Retinal pigment epithelial cell (primary cell): ENCODE data around the gene WDR20.
A peak's percentile ranks its signal among the peaks of the same experiment; 100 is the strongest.

Experiments
- DNase-seq: peaks from one replicate; pipeline ENCODE4 v3.0.0-alpha.2; 2010; ENCODE audit warnings: low read depth
- H3K4me3 ChIP-seq: 2 replicates; pipeline ENCODE4 v1.5.1; 2011; ENCODE audit warnings: mild to moderate bottlenecking, low read length, control low read depth, moderate library complexity
- CTCF ChIP-seq: conservative IDR thresholded peaks from 2 replicates; pipeline ENCODE4 v1.5.1; 2011; ENCODE audit warnings: low read depth, low read length, control low read depth, inconsistent platforms

WDR20 gene

GRCh38 chr14:102208741-102209140 lies 69.0 kb downstream of the WDR20 start:
- DNase-seq = no peak
- no peak for TF ChIP-seq CTCF
- no peak overlapping the region for H3K4me3 ChIP-seq

GRCh38 chr14:102209224-102209966 lies 69.7 kb downstream of the WDR20 start:
- DNase-seq = no peak
- peak; percentile 42 for TF ChIP-seq CTCF
- H3K4me3 ChIP-seq = no peak overlapping the region

- no peak for TF ChIP-seq CTCF
- no peak overlapping the region for H3K4me3 ChIP-seq
- DNase-seq = no peak
Measured at GRCh38 chr14:102210421-102211042, 70.8 kb downstream of the WDR20 start.

GRCh38 chr14:102211240-102211639 lies 71.5 kb downstream of the WDR20 start:
- no peak overlapping the region for H3K4me3 ChIP-seq
- DNase-seq = no peak
- no peak for TF ChIP-seq CTCF

GRCh38 chr14:102212356-102212755 lies 72.7 kb downstream of the WDR20 start:
- DNase-seq = no peak
- TF ChIP-seq CTCF = no peak
- no peak overlapping the region for H3K4me3 ChIP-seq

GRCh38 chr14:102212845-102213244 lies 73.1 kb downstream of the WDR20 start:
- no peak overlapping the region for H3K4me3 ChIP-seq
- no peak for TF ChIP-seq CTCF
- no peak for DNase-seq

GRCh38 chr14:102213470-102213869 lies 73.8 kb downstream of the WDR20 start:
- H3K4me3 ChIP-seq = no peak overlapping the region
- no peak for DNase-seq
- no peak for TF ChIP-seq CTCF
